ENCODE measurements around the gene RAMP3. TPM values are rescaled to one million over a fixed set of nuclear protein-coding genes. Genes with fewer than 3 reads are reported as not detected.
"Not testable (repeated sequence)": the region's sequence is repeated elsewhere in the genome, so short reads cannot be mapped to it uniquely, and the experiment has no call there.

Gene RAMP3
- total and polyA plus RNA-seq, 4 donors: 8.9 to 12.4 (median 10.3) TPM

- peaks cover 22% of the 10 kb centered on the region for H3K4me1 ChIP-seq (ENCODE audit: control insufficient read depth, insufficient read depth, low read length)
- no CpG with 5 or more reads among the region's 8 CpGs for WGBS (ENCODE audit: insufficient coverage)
- H3K27me3 ChIP-seq (ENCODE audit: control insufficient read depth, insufficient read depth, low read length): peaks cover 10% of the 10 kb centered on the region
- H3K36me3 ChIP-seq (ENCODE audit: control insufficient read depth, insufficient read depth, low read length); DNase-seq (ENCODE audit: low read depth in 4 of 6, low spot score in 6 of 6); H3K9me3 ChIP-seq (ENCODE audit: control insufficient read depth, insufficient read depth, low read length); H3K4me3 ChIP-seq (ENCODE audit: low read depth, low read length); H3K27ac ChIP-seq (ENCODE audit: low read depth, low read length): not testable (repeated sequence)
Observed at GRCh38 chr7:45153861-45154260, 3.7 kb upstream of the RAMP3 start.

- Histone ChIP-seq H3K36me3 (ENCODE audit: control insufficient read depth, insufficient read depth, low read length) (no peaks in the 10 kb centered on the region), H3K4me3 (ENCODE audit: low read depth, low read length) (no peak overlapping the region), H3K4me1 (ENCODE audit: control insufficient read depth, insufficient read depth, low read length) (peaks cover 24% of the 10 kb centered on the region), H3K9me3 (ENCODE audit: control insufficient read depth, insufficient read depth, low read length) (no peaks in the 10 kb centered on the region), H3K27ac (ENCODE audit: low read depth, low read length) (no peak overlapping the region), H3K27me3 (ENCODE audit: control insufficient read depth, insufficient read depth, low read length) (peaks cover 10% of the 10 kb centered on the region)
- 98% methylated on average over 5 of the region's 9 CpGs for WGBS (ENCODE audit: insufficient coverage)
- no peak for DNase-seq (ENCODE audit: low read depth in 4 of 6, low spot score in 6 of 6)
Observed at GRCh38 chr7:45155357-45155900, 2.2 kb upstream of the RAMP3 start.

- H3K36me3 ChIP-seq (ENCODE audit: control insufficient read depth, insufficient read depth, low read length): no peaks in the 10 kb centered on the region
- peaks cover 29% of the 10 kb centered on the region for H3K4me1 ChIP-seq (ENCODE audit: control insufficient read depth, insufficient read depth, low read length)
- WGBS (ENCODE audit: insufficient coverage): 90% methylated on average over 2 of the region's 4 CpGs
- no peak overlapping the region for H3K4me3 ChIP-seq (ENCODE audit: low read depth, low read length)
- DNase-seq (ENCODE audit: low read depth in 4 of 6, low spot score in 6 of 6): no peak
- H3K27ac ChIP-seq (ENCODE audit: low read depth, low read length): no peak overlapping the region
- H3K9me3 ChIP-seq (ENCODE audit: control insufficient read depth, insufficient read depth, low read length): no peaks in the 10 kb centered on the region
- peaks cover 10% of the 10 kb centered on the region for H3K27me3 ChIP-seq (ENCODE audit: control insufficient read depth, insufficient read depth, low read length)
Observed at GRCh38 chr7:45155941-45156340, 1.6 kb upstream of the RAMP3 start.

- Histone ChIP-seq H3K27me3 (ENCODE audit: control insufficient read depth, insufficient read depth, low read length) (peaks cover 10% of the 10 kb centered on the region), H3K4me1 (ENCODE audit: control insufficient read depth, insufficient read depth, low read length) (peaks cover 30% of the 10 kb centered on the region), H3K9me3 (ENCODE audit: control insufficient read depth, insufficient read depth, low read length) (no peaks in the 10 kb centered on the region), H3K4me3 (ENCODE audit: low read depth, low read length) (no peak overlapping the region), H3K36me3 (ENCODE audit: control insufficient read depth, insufficient read depth, low read length) (no peaks in the 10 kb centered on the region), H3K27ac (ENCODE audit: low read depth, low read length) (no peak overlapping the region)
- 85% methylated on average over 6 of the region's 8 CpGs for WGBS (ENCODE audit: insufficient coverage)
- DNase-seq (ENCODE audit: low read depth in 4 of 6, low spot score in 6 of 6): no peak
Observed at GRCh38 chr7:45156516-45157272, 897 bp upstream of the RAMP3 start.

GRCh38 chr7:45157286-45157652 lies 322 bp upstream of the RAMP3 start:
- Histone ChIP-seq H3K9me3 (ENCODE audit: control insufficient read depth, insufficient read depth, low read length) (no peaks in the 10 kb centered on the region), H3K36me3 (ENCODE audit: control insufficient read depth, insufficient read depth, low read length) (no peaks in the 10 kb centered on the region), H3K4me1 (ENCODE audit: control insufficient read depth, insufficient read depth, low read length) (peaks cover 30% of the 10 kb centered on the region), H3K27me3 (ENCODE audit: control insufficient read depth, insufficient read depth, low read length) (peaks cover 10% of the 10 kb centered on the region), H3K27ac (ENCODE audit: low read depth, low read length) (no peak overlapping the region), H3K4me3 (ENCODE audit: low read depth, low read length) (no peak overlapping the region)
- WGBS (ENCODE audit: insufficient coverage): 11% methylated on average over 13 of the region's 14 CpGs
- DNase-seq (ENCODE audit: low read depth in 4 of 6, low spot score in 6 of 6): no peak

GRCh38 chr7:45158471-45158870 lies 880 bp downstream of the RAMP3 start:
- DNase-seq (ENCODE audit: low read depth in 4 of 6, low spot score in 6 of 6): no peak
- Histone ChIP-seq H3K9me3 (ENCODE audit: control insufficient read depth, insufficient read depth, low read length) (no peaks in the 10 kb centered on the region), H3K4me3 (ENCODE audit: low read depth, low read length) (no peak overlapping the region), H3K27me3 (ENCODE audit: control insufficient read depth, insufficient read depth, low read length) (peaks cover 10% of the 10 kb centered on the region), H3K27ac (ENCODE audit: low read depth, low read length) (no peak overlapping the region), H3K36me3 (ENCODE audit: control insufficient read depth, insufficient read depth, low read length) (no peaks in the 10 kb centered on the region), H3K4me1 (ENCODE audit: control insufficient read depth, insufficient read depth, low read length) (peaks cover 30% of the 10 kb centered on the region)
- WGBS (ENCODE audit: insufficient coverage): 100% methylated on average over 1 of the region's 1 CpG

- Histone ChIP-seq H3K36me3 (ENCODE audit: control insufficient read depth, insufficient read depth, low read length) (no peaks in the 10 kb centered on the region), H3K27ac (ENCODE audit: low read depth, low read length) (no peak overlapping the region), H3K9me3 (ENCODE audit: control insufficient read depth, insufficient read depth, low read length) (peaks cover 2% of the 10 kb centered on the region), H3K27me3 (ENCODE audit: control insufficient read depth, insufficient read depth, low read length) (peaks cover 10% of the 10 kb centered on the region), H3K4me1 (ENCODE audit: control insufficient read depth, insufficient read depth, low read length) (peaks cover 30% of the 10 kb centered on the region), H3K4me3 (ENCODE audit: low read depth, low read length) (no peak overlapping the region)
- 82% methylated on average over 3 of the region's 4 CpGs for WGBS (ENCODE audit: insufficient coverage)
- DNase-seq (ENCODE audit: low read depth in 4 of 6, low spot score in 6 of 6): no peak
Observed at GRCh38 chr7:45159296-45159695, 1.7 kb downstream of the RAMP3 start.

- H3K27me3 ChIP-seq (ENCODE audit: control insufficient read depth, insufficient read depth, low read length): peaks cover 10% of the 10 kb centered on the region
- peaks cover 2% of the 10 kb centered on the region for H3K9me3 ChIP-seq (ENCODE audit: control insufficient read depth, insufficient read depth, low read length)
- DNase-seq (ENCODE audit: low read depth in 4 of 6, low spot score in 6 of 6): peak in 2 of 6 donors; percentile 27 to 58
- H3K36me3 ChIP-seq (ENCODE audit: control insufficient read depth, insufficient read depth, low read length): no peaks in the 10 kb centered on the region
- peaks cover 24% of the 10 kb centered on the region for H3K4me1 ChIP-seq (ENCODE audit: control insufficient read depth, insufficient read depth, low read length)
- no peak overlapping the region for H3K4me3 ChIP-seq (ENCODE audit: low read depth, low read length)
- H3K27ac ChIP-seq (ENCODE audit: low read depth, low read length): no peak overlapping the region
- 18% methylated on average over 8 of the region's 10 CpGs for WGBS (ENCODE audit: insufficient coverage)
Observed at GRCh38 chr7:45160417-45160881, 2.9 kb downstream of the RAMP3 start.

- H3K27me3 ChIP-seq (ENCODE audit: control insufficient read depth, insufficient read depth, low read length): peaks cover 10% of the 10 kb centered on the region
- H3K4me1 ChIP-seq (ENCODE audit: control insufficient read depth, insufficient read depth, low read length): peaks cover 24% of the 10 kb centered on the region
- no peak for DNase-seq (ENCODE audit: low read depth in 4 of 6, low spot score in 6 of 6)
- no peak overlapping the region for H3K27ac ChIP-seq (ENCODE audit: low read depth, low read length)
- 82% methylated on average over 2 of the region's 4 CpGs for WGBS (ENCODE audit: insufficient coverage)
- no peaks in the 10 kb centered on the region for H3K36me3 ChIP-seq (ENCODE audit: control insufficient read depth, insufficient read depth, low read length)
- H3K9me3 ChIP-seq (ENCODE audit: control insufficient read depth, insufficient read depth, low read length): peaks cover 2% of the 10 kb centered on the region
- H3K4me3 ChIP-seq (ENCODE audit: low read depth, low read length): no peak overlapping the region
Observed at GRCh38 chr7:45161138-45161537, 3.5 kb downstream of the RAMP3 start.

GRCh38 chr7:45161842-45162241 lies 4.3 kb downstream of the RAMP3 start:
- Histone ChIP-seq H3K9me3 (ENCODE audit: control insufficient read depth, insufficient read depth, low read length) (peaks cover 2% of the 10 kb centered on the region), H3K27me3 (ENCODE audit: control insufficient read depth, insufficient read depth, low read length) (peaks cover 10% of the 10 kb centered on the region), H3K27ac (ENCODE audit: low read depth, low read length) (no peak overlapping the region), H3K4me1 (ENCODE audit: control insufficient read depth, insufficient read depth, low read length) (peaks cover 21% of the 10 kb centered on the region), H3K36me3 (ENCODE audit: control insufficient read depth, insufficient read depth, low read length) (no peaks in the 10 kb centered on the region), H3K4me3 (ENCODE audit: low read depth, low read length) (no peak overlapping the region)
- 96% methylated on average over 9 of the region's 9 CpGs for whole genome bisulfite sequencing (ENCODE audit: insufficient coverage)
- DNase-seq (ENCODE audit: low read depth in 4 of 6, low spot score in 6 of 6): no peak
